IPS-18c (cell line): Measurements from ENCODE around the gene WWOX.

Experiments used
- H3K4me3 ChIP-seq: 2 replicates; pipeline ENCODE4 v1.7.0; 2013; ENCODE audit warnings: low read depth, mild to moderate bottlenecking, low read length, moderate library complexity; ENCODE audit not compliant: insufficient read depth
- H3K9me3 ChIP-seq: one replicate; pipeline ENCODE4 v1.6.1; 2013; ENCODE audit warnings: mild to moderate bottlenecking, low read length, moderate library complexity; ENCODE audit not compliant: control insufficient read depth, insufficient read depth

WWOX gene

DNA sequence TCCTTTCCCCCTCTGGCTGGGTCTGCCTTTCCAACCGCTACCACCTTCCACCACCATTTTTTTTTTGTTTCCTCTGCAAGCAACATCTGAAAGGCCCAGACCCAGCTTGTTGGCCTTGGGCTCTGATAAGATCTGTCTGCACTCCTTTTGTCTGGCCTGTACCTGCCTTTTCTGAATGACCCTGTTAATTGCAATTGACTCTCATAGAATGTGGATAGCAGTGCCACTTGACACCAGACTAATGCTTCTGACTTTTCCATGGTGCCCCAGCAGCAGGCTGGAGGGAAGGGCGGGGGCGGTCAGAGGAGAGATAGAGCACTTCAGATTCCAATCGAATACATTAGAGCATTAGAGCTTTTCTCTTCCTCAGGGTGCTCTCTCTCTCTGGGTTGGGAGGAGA, 538.9 kb downstream of the WWOX start:
- Histone ChIP-seq H3K4me3 (no peak overlapping the region), H3K9me3 (no peaks in the 10 kb centered on the region)

DNA sequence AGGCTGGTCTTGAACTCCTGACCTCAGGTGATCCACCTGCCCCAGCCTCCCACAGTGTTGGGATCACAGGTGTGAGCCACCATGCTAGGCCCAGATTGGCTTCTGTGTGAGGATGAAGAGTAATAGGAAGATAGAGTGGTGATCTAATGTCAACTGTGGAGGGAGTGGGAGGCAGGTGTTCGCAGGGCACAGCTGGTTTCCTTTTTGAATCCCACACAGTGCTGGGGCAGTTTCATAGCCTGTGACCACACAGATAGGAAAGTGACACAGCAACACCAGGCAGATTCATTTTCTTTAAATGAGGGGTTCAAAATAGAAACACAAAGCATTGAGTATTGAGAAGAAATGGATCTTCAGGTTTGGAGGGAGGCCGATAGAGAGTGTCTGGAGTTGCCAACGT, 540.3 kb downstream of the WWOX start:
- H3K9me3 ChIP-seq, result no peaks in the 10 kb centered on the region
- H3K4me3 ChIP-seq, result no peak overlapping the region

DNA sequence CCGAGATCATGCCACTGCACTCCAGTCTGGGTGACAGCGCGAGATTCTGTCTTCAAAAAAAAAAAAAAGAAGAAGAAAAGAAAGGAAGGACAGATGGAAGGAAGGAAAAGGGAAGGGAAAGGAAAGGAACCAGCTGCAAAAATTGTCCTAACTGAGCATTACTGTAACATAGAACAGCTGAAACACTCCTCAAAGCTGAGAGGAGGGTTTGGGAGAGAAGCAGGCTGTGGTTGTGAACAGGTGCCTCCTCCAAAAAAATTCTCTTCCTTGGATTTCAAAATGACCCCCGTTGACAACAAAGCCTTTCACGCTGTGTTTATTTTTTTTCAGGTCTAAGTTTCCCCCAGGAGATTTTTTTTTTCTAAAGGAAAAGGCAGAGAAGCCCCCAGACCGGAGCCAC, 541.4 kb downstream of the WWOX start:
- no peaks in the 10 kb centered on the region for H3K9me3 ChIP-seq
- no peak overlapping the region for H3K4me3 ChIP-seq

DNA sequence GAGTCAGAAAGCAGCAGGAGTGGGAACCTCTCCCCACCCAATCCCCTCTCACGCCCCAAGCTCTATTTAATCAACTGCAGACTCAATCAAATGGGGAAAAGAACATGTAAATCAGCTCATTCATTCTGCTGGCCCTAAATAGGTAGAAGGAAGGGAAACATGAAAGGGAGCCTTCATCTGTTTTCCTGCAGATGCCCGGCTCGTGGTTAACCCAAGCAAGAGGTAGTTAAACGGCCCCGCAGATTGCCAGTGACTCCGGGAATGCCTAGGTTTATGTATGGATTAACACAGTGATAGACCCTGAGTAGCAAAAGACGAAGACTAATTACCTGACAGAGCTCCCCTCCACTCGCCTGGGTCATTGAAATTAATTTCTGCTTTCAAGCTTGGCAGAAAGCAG, 542.0 kb downstream of the WWOX start:
- H3K4me3 ChIP-seq, result no peak overlapping the region
- H3K9me3 ChIP-seq, result no peaks in the 10 kb centered on the region

DNA sequence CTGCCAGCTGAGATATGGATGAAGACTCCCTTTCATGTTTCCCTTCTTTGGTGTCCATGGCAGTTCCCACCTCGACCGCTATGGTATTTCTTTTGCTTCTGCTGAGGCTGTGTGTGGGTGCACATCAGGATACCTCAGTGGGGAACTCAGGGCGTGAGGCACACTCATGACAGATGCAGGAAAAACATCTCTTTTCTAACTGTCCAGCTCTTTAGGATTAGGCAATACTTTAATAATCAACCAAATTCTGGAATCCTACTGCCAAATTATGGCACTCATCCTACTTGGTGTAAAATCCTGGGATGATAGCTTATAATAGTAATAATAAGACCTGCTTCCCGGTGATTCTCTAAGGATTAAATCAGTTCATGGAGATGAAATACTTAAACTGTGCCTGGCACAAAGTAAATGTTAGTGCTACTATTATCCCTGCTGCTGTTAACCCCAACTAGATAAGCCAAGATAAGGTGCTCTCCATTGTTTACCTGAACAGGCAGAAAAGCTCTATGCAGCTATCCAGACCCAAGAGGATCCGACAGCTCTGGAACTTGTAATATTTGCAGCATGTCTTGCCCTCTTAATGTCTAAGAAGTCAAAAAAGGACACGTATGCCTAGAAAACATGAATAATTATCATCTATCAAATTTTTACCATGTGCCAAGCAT, 543.3 kb downstream of the WWOX start:
- Histone ChIP-seq H3K4me3 (no peak overlapping the region), H3K9me3 (no peaks in the 10 kb centered on the region)

DNA sequence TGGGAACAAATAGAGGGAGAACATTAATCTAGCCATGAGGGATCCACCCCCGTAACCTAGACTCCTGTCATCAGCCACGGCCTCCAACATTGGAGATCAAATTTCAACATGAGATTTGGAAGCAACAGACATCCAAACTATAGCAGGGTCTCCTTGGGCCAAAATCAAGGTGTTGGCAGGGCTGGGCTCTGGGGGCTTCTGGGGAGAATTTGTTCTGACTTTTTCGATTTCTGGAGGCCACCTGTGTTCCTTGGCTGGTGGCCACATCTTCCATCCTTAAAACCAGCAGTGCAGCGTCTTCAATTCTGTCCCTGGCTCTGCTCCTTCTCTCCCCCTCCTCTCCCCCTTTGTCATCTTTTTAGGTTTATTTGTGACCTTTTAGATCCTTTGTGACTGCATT, 546.2 kb downstream of the WWOX start:
- Histone ChIP-seq H3K4me3 (no peak overlapping the region), H3K9me3 (no peaks in the 10 kb centered on the region)

DNA sequence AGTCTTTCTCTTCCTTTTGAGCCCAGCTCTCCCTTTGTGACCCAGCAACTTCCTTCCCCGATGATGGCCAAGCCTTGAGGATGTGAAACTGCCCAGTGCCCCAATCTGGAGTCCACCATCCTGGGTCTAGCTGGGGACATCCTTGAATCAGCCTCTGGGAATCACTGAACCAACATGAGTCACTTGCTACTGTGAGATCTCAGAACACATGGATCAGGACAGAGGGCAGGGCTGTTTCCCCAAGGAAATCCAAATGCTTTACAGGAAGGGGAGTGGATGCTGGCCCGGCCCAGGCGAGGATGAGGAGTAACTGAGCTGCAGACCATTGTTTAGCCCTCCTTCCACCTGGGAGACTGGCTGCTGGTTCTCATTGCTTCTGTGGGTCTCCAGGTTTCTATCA, 547.6 kb downstream of the WWOX start:
- H3K9me3 ChIP-seq, result no peaks in the 10 kb centered on the region
- no peak overlapping the region for H3K4me3 ChIP-seq

DNA sequence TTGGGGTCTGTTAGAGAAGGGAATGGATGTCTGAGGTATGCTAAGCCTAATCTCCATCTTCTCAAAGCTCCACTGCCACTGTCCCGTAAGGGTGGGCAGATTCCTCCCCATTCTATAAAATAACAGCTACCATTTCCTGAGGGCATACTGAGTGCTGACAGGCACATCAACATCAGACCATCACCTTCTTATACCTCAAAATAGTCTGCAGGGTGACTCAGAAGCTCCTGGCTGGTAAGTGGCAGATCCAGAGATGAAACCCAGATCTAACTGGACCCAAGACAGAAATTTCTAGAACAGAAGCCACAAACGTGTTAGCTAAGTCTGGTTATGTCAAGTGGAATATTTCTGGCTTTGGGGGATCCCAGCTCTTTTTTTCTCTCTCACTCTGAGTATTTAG, 548.0 kb downstream of the WWOX start:
- no peak overlapping the region for H3K4me3 ChIP-seq
- no peaks in the 10 kb centered on the region for H3K9me3 ChIP-seq

DNA sequence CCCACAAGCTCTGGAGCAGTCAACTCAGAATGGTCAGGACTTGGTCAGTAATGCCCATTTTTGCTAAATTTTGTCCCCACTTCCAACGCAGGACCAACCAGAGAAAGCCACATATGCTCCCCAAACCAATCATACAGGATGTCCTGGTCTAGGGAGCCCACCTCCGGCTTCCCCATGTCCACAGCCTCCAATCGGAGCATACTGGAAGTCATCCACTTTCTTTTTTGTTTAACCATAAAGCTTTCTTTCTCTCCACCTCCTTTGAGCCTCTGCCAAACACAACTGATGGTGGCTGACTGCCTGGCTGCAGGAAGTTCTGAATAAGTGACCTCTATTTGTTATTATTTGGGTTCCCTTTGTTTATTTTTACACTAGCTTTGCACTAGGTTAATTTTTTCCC, 549.1 kb downstream of the WWOX start:
- no peaks in the 10 kb centered on the region for H3K9me3 ChIP-seq
- no peak overlapping the region for H3K4me3 ChIP-seq

DNA sequence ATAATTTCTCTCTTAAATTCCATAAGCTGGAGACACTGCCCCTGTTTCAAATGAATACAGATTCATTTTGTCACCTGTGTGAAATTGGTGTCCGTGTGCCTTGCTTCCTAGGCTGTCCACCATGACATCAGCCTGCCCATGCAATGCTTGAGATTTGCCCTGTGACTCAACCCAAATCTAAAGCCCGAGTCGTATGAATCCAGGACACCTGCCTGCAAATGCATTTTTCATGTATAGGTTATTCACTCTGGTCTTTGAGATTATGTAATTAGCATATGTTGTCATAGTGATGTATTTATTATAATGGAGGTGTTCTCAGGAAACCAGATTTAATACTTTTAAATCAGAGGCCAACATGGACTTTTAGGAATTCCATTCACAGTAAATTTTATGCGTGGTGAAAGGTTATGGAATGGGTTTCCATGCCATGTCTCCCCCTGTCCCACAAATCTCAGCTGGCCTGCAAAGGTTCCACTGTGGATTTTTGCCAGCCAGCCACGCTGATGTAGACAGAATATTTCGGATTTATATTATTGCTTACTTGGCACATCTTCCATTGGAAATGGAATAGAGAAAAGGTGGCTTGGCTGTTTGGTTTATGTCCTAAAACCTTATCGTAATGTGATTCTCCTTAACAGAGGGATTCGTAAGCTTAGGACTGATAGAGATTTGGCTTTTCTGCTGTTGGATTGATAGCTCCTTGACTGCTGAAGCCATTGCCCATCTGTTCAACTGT, 551.1 kb downstream of the WWOX start:
- Histone ChIP-seq H3K4me3 (no peak overlapping the region), H3K9me3 (no peaks in the 10 kb centered on the region)

DNA sequence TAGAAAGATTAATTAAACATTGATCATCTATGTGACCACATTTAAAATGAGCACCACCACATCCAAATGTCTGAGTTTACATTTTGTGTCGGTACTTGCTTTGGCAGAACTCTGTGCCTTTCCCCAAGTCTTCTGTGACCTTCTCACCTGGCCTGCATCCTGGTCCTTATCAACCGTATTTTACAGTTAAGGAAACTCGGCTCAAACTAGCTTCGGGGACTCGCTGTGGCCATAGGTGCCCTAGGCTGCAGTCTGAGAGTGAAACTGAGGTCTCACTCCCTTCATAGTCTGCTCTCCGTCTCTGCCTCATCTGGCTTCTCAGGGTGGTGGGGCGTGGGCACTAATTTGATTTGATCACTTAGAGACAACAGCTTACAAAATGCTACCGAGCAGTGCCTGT, 555.5 kb downstream of the WWOX start:
- Histone ChIP-seq H3K4me3 (no peak overlapping the region), H3K9me3 (no peaks in the 10 kb centered on the region)

DNA sequence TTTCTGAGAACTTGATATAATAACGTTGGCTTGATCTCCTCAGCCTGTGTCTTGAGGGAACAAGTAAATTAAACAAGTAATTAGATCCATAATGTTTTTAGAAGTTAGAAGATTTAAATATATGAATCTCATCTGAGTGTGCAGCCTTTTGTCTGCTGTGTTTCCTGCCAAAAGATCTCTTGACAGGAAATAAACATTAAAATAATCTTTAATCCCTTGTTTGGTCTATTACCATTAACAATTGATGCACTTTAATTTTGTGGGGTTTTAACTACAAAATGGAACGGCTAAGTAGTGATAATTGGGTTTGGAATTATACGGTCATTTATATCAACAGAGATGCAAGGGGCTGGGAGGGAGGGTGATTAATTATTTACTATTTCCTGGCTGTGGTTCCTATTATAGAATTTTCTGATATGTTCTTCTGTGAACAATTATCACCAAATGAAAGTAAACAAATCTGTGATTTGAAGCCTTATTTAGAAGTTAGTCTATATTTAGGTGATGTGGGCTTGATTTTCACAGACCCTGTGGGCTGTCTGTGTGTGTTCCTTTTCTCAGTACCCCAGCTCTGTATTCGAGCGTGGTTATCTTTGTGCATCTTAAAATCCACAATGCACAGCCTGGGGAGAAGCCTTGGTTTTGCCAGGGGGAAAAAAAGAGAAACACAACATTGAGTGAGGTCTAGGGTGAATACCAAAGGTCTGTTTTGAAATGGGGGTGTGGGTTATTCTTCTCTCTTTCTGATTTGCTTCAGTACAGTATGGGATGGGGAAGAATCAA, 556.1 kb downstream of the WWOX start:
- H3K4me3 ChIP-seq, result no peak overlapping the region
- no peaks in the 10 kb centered on the region for H3K9me3 ChIP-seq

DNA sequence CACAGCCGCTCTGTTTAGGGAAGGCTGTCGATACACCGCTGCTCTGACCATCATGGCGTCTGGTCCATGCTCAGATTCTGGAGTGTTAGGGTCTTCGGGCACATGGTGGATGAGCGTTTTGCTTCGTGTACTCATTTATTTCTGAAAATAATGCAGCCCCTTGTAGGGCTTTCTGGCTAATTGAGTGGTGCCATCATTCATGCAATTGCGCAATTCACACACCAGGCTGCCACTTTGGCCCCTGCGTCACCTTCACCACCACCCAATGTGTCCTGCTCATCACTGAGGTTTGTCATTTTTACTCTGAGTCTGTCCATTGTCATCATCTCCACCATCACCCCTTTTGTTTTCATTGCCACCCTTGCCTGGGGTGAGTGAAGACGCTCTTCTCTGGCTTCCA, 557.4 kb downstream of the WWOX start:
- no peak overlapping the region for H3K4me3 ChIP-seq
- H3K9me3 ChIP-seq, result no peaks in the 10 kb centered on the region

DNA sequence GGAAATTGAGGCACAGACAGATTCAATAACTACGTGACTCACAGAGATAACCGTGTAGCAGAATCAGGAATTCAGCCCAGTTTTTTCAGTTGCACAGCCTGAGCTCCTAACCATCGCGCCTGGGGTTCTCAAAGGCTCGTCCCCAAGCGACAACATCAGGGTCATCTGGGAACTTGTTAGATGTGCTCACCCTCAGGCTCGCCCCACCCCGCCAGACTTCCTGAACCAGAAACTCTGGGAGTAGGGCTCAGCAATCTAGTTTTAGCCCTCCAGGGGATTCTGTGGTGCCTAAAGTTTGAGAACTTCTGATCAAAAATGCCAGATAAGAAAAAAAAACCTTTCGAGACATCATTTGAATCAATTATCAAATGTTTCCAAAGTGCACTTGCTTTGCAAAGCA, 559.8 kb downstream of the WWOX start:
- Histone ChIP-seq H3K4me3 (no peak overlapping the region), H3K9me3 (no peaks in the 10 kb centered on the region)

DNA sequence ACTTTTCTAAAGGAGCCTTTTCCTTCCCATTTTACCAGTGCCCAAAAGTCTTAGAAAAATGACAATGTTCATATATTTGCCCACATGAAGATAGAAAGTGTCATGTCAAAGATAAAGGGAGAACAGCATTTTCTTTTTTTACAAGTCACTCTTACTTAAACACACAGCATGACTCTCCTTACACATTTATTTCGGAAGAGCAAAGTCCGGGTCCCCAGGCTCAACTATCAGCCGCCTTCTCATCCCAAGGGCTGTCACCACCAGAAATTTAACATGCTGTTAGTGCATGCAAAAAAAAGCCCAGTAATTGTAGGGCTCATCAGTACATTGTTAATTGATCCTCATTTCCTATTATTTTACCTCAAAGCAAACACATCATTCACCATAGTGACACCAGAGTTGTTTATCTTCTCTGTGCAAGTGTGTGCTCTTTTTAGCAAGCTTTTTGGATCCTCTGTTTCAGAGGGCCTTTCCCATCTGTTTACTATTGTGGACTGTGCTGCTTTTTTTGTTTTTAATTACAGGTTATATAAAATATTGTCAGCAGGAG, 560.3 kb downstream of the WWOX start:
- Histone ChIP-seq H3K4me3 (no peak overlapping the region), H3K9me3 (no peaks in the 10 kb centered on the region)

DNA sequence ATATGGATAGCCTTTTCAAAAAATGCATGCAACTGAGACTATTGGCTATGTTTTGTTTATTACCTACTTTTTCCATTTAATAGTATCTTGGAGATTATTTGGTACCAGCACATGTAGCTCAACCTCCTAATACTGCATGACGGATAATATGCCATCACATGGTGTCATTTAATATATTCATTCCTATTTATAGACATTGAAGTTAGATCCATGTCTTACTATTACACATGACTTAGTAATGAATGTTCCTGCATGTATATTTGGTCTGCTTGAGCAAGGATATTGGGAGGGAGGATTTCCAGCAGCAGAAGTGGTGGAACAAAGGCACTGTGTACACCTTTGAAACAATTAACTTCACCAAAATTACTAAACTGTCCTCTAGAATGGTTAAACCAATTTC, 561.3 kb downstream of the WWOX start:
- Histone ChIP-seq H3K9me3 (no peaks in the 10 kb centered on the region), H3K4me3 (no peak overlapping the region)

DNA sequence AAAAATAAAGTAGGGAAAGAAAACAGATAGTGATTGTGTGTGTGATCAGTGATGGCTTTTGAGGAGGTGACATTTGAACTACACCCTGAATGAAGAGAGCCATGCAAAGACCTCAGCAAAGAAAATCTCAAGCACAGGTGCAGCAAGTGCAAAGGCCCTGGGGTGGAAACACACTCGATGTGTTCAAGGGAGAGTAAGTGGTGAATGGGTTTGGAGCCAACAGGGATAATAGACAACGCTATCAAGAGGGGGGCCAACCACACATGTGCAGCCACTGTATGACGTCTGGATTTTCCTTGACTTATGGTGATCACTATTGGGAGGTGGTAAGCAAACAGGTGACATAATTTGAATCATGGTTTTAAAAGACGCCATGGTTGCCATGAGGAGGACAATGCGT, 564.2 kb downstream of the WWOX start:
- Histone ChIP-seq H3K4me3 (no peak overlapping the region), H3K9me3 (no peaks in the 10 kb centered on the region)
